B cell (primary cell): Measurements from ENCODE around the gene PAGE4.

Experiments
- EZH2 ChIP-seq: IDR thresholded peaks from 2 replicates; pipeline ENCODE4 v1.6.1; 2012; ENCODE audit warnings: borderline replicate concordance, low read depth, mild to moderate bottlenecking, moderate library complexity, low read length; ENCODE audit not compliant: insufficient read depth, poor library complexity, severe bottlenecking
- TF ChIP-seq, protein P1 (sequence below): fragments of 200-600 bp; IDR thresholded peaks from one replicate; pipeline ENCODE4 v1.8.0; 2022; ENCODE audit warnings: antibody characterized with exemption, mild to moderate bottlenecking

DNA sequence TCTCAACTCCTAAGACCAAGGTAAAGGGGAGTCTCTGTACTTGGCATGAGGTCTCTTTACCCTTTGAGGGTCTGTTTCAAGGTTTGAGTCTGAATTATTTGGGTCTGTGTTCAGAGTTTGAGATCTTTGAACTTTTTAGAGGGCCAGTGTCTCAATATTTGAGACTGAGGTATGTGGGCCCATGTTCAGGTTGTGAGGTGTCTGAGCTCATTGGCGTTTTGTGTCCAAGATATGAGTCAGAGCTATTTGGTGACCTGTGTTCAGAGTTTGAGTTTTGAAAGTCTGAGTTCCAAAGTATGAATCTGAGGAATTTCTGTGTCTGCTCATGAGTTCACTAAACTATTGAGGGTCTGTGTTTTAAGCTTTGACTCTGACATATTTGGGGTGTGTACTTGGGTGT lies 36.7 kb upstream of the PAGE4 start:
- TF ChIP-seq, protein P1, sequence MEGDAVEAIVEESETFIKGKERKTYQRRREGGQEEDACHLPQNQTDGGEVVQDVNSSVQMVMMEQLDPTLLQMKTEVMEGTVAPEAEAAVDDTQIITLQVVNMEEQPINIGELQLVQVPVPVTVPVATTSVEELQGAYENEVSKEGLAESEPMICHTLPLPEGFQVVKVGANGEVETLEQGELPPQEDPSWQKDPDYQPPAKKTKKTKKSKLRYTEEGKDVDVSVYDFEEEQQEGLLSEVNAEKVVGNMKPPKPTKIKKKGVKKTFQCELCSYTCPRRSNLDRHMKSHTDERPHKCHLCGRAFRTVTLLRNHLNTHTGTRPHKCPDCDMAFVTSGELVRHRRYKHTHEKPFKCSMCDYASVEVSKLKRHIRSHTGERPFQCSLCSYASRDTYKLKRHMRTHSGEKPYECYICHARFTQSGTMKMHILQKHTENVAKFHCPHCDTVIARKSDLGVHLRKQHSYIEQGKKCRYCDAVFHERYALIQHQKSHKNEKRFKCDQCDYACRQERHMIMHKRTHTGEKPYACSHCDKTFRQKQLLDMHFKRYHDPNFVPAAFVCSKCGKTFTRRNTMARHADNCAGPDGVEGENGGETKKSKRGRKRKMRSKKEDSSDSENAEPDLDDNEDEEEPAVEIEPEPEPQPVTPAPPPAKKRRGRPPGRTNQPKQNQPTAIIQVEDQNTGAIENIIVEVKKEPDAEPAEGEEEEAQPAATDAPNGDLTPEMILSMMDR = no peak
- TF ChIP-seq EZH2 = no peak
